ENCODE results near the gene TNFAIP8L3.

The TNFAIP8L3 gene

GRCh38 chr15:51089699-51090453, 4.8 kb downstream of the TNFAIP8L3 start:
- DNase-seq (ENCODE audit: low read depth) = no peak

- DNase-seq (ENCODE audit: low read depth) = no peak
Measured at GRCh38 chr15:51089041-51089440, 5.7 kb downstream of the TNFAIP8L3 start.

- DNase-seq (ENCODE audit: low read depth) = no peak
Measured at GRCh38 chr15:51088585-51088984, 6.1 kb downstream of the TNFAIP8L3 start.

- no peak for DNase-seq (ENCODE audit: low read depth)
Measured at GRCh38 chr15:51087513-51087912, 7.2 kb downstream of the TNFAIP8L3 start.

GRCh38 chr15:51086409-51086808, 8.3 kb downstream of the TNFAIP8L3 start:
- no peak for DNase-seq (ENCODE audit: low read depth)

- DNase-seq (ENCODE audit: low read depth) = no peak
Measured at GRCh38 chr15:51085764-51086163, 8.9 kb downstream of the TNFAIP8L3 start.

GRCh38 chr15:51083641-51084166, 11.0 kb downstream of the TNFAIP8L3 start:
- DNase-seq (ENCODE audit: low read depth) = no peak

- no peak for DNase-seq (ENCODE audit: low read depth)
Measured at GRCh38 chr15:51082246-51082645, 12.5 kb downstream of the TNFAIP8L3 start.

- DNase-seq (ENCODE audit: low read depth) = no peak
Measured at GRCh38 chr15:51080286-51080685, 14.4 kb downstream of the TNFAIP8L3 start.

- DNase-seq (ENCODE audit: low read depth) = no peak
Measured at GRCh38 chr15:51079226-51079625, 15.5 kb downstream of the TNFAIP8L3 start.

- no peak for DNase-seq (ENCODE audit: low read depth)
Measured at GRCh38 chr15:51077221-51078153, 17.2 kb downstream of the TNFAIP8L3 start.

GRCh38 chr15:51076524-51077220, 18.0 kb downstream of the TNFAIP8L3 start:
- no peak for DNase-seq (ENCODE audit: low read depth)

GRCh38 chr15:51075826-51076523, 18.7 kb downstream of the TNFAIP8L3 start:
- DNase-seq (ENCODE audit: low read depth) = no peak

- no peak for DNase-seq (ENCODE audit: low read depth)
Measured at GRCh38 chr15:51075364-51075763, 19.3 kb downstream of the TNFAIP8L3 start.

- DNase-seq (ENCODE audit: low read depth) = no peak
Measured at GRCh38 chr15:51074926-51075325, 19.8 kb downstream of the TNFAIP8L3 start.

GRCh38 chr15:51071578-51071977, 23.1 kb downstream of the TNFAIP8L3 start:
- no peak for DNase-seq (ENCODE audit: low read depth)

- no peak for DNase-seq (ENCODE audit: low read depth)
Measured at GRCh38 chr15:51069983-51070382, 24.7 kb downstream of the TNFAIP8L3 start.

- no peak for DNase-seq (ENCODE audit: low read depth)
Measured at GRCh38 chr15:51067510-51067909, 27.2 kb downstream of the TNFAIP8L3 start.

- DNase-seq (ENCODE audit: low read depth) = no peak
Measured at GRCh38 chr15:51065781-51066180, 28.9 kb downstream of the TNFAIP8L3 start.

GRCh38 chr15:51065261-51065660, 29.4 kb downstream of the TNFAIP8L3 start:
- DNase-seq (ENCODE audit: low read depth) = no peak

- DNase-seq (ENCODE audit: low read depth) = no peak
Measured at GRCh38 chr15:51062736-51063135, 32.0 kb downstream of the TNFAIP8L3 start.

Data from HS-5 (cell line).